Skeletal muscle tissue (tissue), 4 donors: ENCODE data around the gene SIX2. TPM values are rescaled to one million over a fixed set of nuclear protein-coding genes. Genes with fewer than 3 reads are reported as not detected.

Experiments used
- H3K27ac ChIP-seq: one replicate; pipeline ENCODE4 v1.7.0; 2013; ENCODE audit warnings: mild to moderate bottlenecking, low read depth, low read length, inconsistent platforms
- H3K27me3 ChIP-seq, 3 donors: one replicate each; pipeline ENCODE4 v1.7.0; 2013; ENCODE audit warnings: low read length in 3 of 3; ENCODE audit not compliant: control insufficient read depth in 3 of 3, insufficient read depth in 3 of 3
- H3K36me3 ChIP-seq, 3 donors: one replicate each; pipeline ENCODE4 v1.7.0; 2013; ENCODE audit warnings: low read length in 3 of 3; ENCODE audit not compliant: control insufficient read depth in 3 of 3, insufficient read depth in 3 of 3
- H3K4me1 ChIP-seq, 3 donors: one replicate each; pipeline ENCODE4 v1.7.0; 2013; ENCODE audit warnings: low read length in 3 of 3, mild to moderate bottlenecking in 3 of 3; ENCODE audit not compliant: control insufficient read depth in 3 of 3, insufficient read depth in 3 of 3
- H3K4me3 ChIP-seq, 3 donors: one replicate each; pipeline ENCODE4 v1.7.0; 2013; ENCODE audit warnings: low read length in 3 of 3
- H3K9ac ChIP-seq, 3 donors: one replicate each; pipeline ENCODE4 v1.7.0; 2013; ENCODE audit warnings: low read length in 3 of 3, mild to moderate bottlenecking in 3 of 3, moderate library complexity in 2 of 3, low read depth in 1 of 3
- H3K9me3 ChIP-seq, 3 donors: one replicate each; pipeline ENCODE4 v1.7.0; 2013; ENCODE audit warnings: low read length in 3 of 3; ENCODE audit not compliant: control insufficient read depth in 3 of 3
- total RNA-seq: library from RNA; depleted of rRNA; stranded (reverse); fragments of >200 nt; gene quantifications from one replicate; pipeline ENCODE4 v1.2.3, GENCODE V29; 2014
- donor health status: Osteomylitis.

SIX2 gene
- total RNA-seq: 4.2 TPM

GRCh38 chr2:45009303-45009927 is at the start of gene SIX2:
TSS of gene SIX2 (minus strand) at chr2:45009452. CDS start at chr2:45009110, 342 bp downstream.
- Histone ChIP-seq H3K4me3 (peak within 1 kb of the TSS; percentile 80 to 85 (median 83)), H3K27me3 (peaks cover 7 to 13% (median 8%) of the 10 kb centered on the region in 3 donors), H3K9ac (peak within 1 kb of the TSS; percentile 74 to 84 (median 83)), H3K27ac (peak within 1 kb of the TSS; percentile 91), H3K36me3 (peaks cover 0 to 22% (median 7%) of the 10 kb centered on the region in 3 donors), H3K9me3 (no peaks in the 10 kb centered on the region), H3K4me1 (peaks cover 45 to 57% (median 53%) of the 10 kb centered on the region in 3 donors)

- peaks cover 0 to 3% (median 0%) of the 10 kb centered on the region in 3 donors for H3K27me3 ChIP-seq
- H3K9ac ChIP-seq: no peak overlapping the region
- H3K27ac ChIP-seq: no peak overlapping the region
- no peaks in the 10 kb centered on the region for H3K9me3 ChIP-seq
- no peak overlapping the region for H3K4me3 ChIP-seq
- H3K4me1 ChIP-seq: no peaks in the 10 kb centered on the region
- H3K36me3 ChIP-seq: no peaks in the 10 kb centered on the region
Measured at GRCh38 chr2:45055162-45055605, 45.9 kb upstream of the SIX2 start.

GRCh38 chr2:45053966-45054365 is 44.7 kb upstream of the SIX2 start:
- H3K9ac ChIP-seq: no peak overlapping the region
- H3K4me3 ChIP-seq: no peak overlapping the region
- H3K27ac ChIP-seq: no peak overlapping the region
- H3K36me3 ChIP-seq: no peaks in the 10 kb centered on the region
- H3K9me3 ChIP-seq: no peaks in the 10 kb centered on the region
- H3K27me3 ChIP-seq: peaks cover 0 to 3% (median 0%) of the 10 kb centered on the region in 3 donors
- H3K4me1 ChIP-seq: no peaks in the 10 kb centered on the region

GRCh38 chr2:45052388-45052928 is 43.2 kb upstream of the SIX2 start:
- H3K4me1 ChIP-seq: no peaks in the 10 kb centered on the region
- H3K36me3 ChIP-seq: no peaks in the 10 kb centered on the region
- no peak overlapping the region for H3K9ac ChIP-seq
- H3K9me3 ChIP-seq: no peaks in the 10 kb centered on the region
- no peak overlapping the region for H3K27ac ChIP-seq
- peaks cover 0 to 3% (median 0%) of the 10 kb centered on the region in 3 donors for H3K27me3 ChIP-seq
- no peak overlapping the region for H3K4me3 ChIP-seq

- Histone ChIP-seq H3K9ac (no peak overlapping the region), H3K9me3 (no peaks in the 10 kb centered on the region), H3K27ac (no peak overlapping the region), H3K4me1 (no peaks in the 10 kb centered on the region), H3K4me3 (no peak overlapping the region), H3K36me3 (no peaks in the 10 kb centered on the region), H3K27me3 (no peaks in the 10 kb centered on the region)
Measured at GRCh38 chr2:45049569-45050336, 40.5 kb upstream of the SIX2 start.

- Histone ChIP-seq H3K27me3 (no peaks in the 10 kb centered on the region), H3K27ac (no peak overlapping the region), H3K9me3 (no peaks in the 10 kb centered on the region), H3K9ac (no peak overlapping the region), H3K36me3 (no peaks in the 10 kb centered on the region), H3K4me1 (no peaks in the 10 kb centered on the region), H3K4me3 (no peak overlapping the region)
Measured at GRCh38 chr2:45047301-45047700, 38.0 kb upstream of the SIX2 start.

- peaks cover 0 to 3% (median 0%) of the 10 kb centered on the region in 3 donors for H3K27me3 ChIP-seq
- H3K4me1 ChIP-seq: no peaks in the 10 kb centered on the region
Measured at GRCh38 chr2:45046786-45047185, 37.5 kb upstream of the SIX2 start.

GRCh38 chr2:45045706-45046105 is 36.5 kb upstream of the SIX2 start:
- Histone ChIP-seq H3K4me1 (no peaks in the 10 kb centered on the region), H3K9ac (no peak overlapping the region), H3K9me3 (no peaks in the 10 kb centered on the region), H3K27ac (no peak overlapping the region), H3K36me3 (no peaks in the 10 kb centered on the region), H3K27me3 (peaks cover 0 to 5% (median 0%) of the 10 kb centered on the region in 3 donors), H3K4me3 (no peak overlapping the region)

More at GRCh38 chr2:45046786-45047185, 37.5 kb upstream of the SIX2 start:
- no peaks in the 10 kb centered on the region for H3K9me3 ChIP-seq
- H3K27ac ChIP-seq: no peak overlapping the region
- no peak overlapping the region for H3K9ac ChIP-seq
- H3K4me3 ChIP-seq: no peak overlapping the region
- no peaks in the 10 kb centered on the region for H3K36me3 ChIP-seq

- H3K9me3 ChIP-seq: no peaks in the 10 kb centered on the region
- H3K27ac ChIP-seq: no peak overlapping the region
- no peaks in the 10 kb centered on the region for H3K36me3 ChIP-seq
- peaks cover 0 to 5% (median 0%) of the 10 kb centered on the region in 3 donors for H3K27me3 ChIP-seq
- no peak overlapping the region for H3K9ac ChIP-seq
- no peak overlapping the region for H3K4me3 ChIP-seq
- H3K4me1 ChIP-seq: no peaks in the 10 kb centered on the region
Measured at GRCh38 chr2:45044916-45045315, 35.7 kb upstream of the SIX2 start.

GRCh38 chr2:45043174-45043573 is 33.9 kb upstream of the SIX2 start:
- peaks cover 0 to 5% (median 0%) of the 10 kb centered on the region in 3 donors for H3K27me3 ChIP-seq
- H3K27ac ChIP-seq: no peak overlapping the region

More at GRCh38 chr2:45043174-45043573, 33.9 kb upstream of the SIX2 start:
- no peaks in the 10 kb centered on the region for H3K4me1 ChIP-seq
- no peak overlapping the region for H3K4me3 ChIP-seq
- H3K9ac ChIP-seq: no peak overlapping the region
- H3K36me3 ChIP-seq: no peaks in the 10 kb centered on the region
- no peaks in the 10 kb centered on the region for H3K9me3 ChIP-seq
